HG02588 (cell line): ENCODE data around the gene ODR4.
"Not testable (repeated sequence)": the region's sequence is repeated elsewhere in the genome, so short reads cannot be mapped to it uniquely, and the experiment has no call there.

Experiments used
- ATAC-seq: cut with Tn5 transposase; IDR thresholded peaks from one replicate; pipeline ENCODE4 v1.9.1; 2021; ENCODE audit warnings: mild to moderate bottlenecking, moderate library complexity; ENCODE audit not compliant: unreplicated experiment

Gene ODR4

DNA sequence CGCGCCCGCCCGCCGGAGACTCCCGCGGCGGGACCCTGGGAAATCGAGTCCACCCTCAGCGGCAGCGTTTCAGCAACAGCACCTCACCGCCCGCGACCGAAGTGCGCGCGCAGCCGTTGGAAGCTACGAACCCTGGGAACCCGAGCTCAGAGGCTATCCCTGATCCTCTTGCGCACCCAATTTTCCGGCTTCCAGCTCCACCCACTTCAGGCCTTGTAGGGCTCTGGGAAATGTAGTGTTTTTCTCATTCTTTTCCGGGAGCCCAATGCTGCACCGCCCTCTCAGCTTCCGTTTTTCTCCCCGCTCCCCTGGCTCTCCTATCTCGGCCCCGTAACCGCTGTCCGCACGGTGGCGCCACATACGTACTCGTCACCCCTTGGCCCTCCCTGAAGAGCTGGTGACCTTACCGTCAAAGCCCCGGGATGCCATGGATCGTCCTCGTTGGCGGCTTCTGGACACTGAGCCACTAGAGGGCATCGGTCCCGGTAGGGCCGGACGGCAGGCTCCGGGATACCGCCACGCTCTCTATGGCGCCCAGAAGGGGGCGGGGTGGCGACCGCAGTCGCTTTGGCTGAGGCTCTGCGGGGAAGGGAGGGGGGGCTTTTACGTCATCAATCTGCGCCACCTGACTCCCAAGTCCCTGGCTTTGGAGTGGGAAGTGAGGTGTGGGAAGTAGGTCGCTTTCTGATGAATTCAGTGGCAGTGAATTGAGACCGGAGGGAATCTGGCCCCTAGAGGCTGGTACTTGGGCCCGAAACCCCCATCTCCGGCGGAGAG lies at the start of gene ODR4, which contains the start of gene TPR:
Gene ODR4, plus strand, starts transcription at position 687 of the 777 bp plus-strand sequence. CDS start 3,948 bp downstream, outside the sequence.
Gene TPR, minus strand, starts transcription at position 102 of the 777 bp plus-strand sequence. CDS start 225 bp downstream, outside the sequence.
- peak; percentile 83 for ATAC-seq

DNA sequence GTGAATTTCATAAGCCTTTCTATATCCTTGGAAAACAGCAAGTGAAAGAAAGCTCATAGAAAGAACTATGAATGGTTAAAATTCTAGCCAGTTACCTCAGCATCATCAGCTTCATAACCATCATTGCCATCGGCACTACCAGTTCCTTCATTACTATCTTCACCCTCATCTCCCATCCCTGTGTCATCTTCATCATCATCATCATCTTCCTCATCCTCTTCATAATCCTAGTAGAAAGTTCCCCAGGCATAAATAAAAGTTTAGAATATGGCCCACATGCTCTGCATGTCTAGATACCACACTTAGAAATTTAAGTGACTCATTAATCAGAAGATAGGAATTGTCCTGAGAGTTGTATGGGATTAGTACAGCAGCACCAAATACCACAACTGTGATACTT lies 49.6 kb upstream of the ODR4 start:
- no peak for ATAC-seq

DNA sequence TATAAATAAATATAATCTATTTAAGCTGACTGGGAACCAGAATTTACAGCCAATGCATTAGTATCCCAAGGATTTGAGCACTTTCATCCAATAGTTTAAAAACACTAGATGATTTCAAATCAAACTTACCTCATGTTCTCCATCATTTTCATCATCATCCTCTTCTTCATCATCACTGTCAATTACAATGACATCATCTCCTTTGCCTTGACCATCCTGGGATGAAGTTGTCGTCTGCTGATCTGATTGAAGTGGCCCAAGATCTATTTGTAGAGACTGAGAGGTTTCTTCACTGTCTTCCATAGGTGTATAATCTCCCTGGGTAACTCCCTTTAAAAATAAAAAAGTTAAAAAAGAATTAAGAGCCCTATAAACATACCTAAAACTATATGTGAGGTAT lies 48.3 kb upstream of the ODR4 start:
- ATAC-seq, result no peak

DNA sequence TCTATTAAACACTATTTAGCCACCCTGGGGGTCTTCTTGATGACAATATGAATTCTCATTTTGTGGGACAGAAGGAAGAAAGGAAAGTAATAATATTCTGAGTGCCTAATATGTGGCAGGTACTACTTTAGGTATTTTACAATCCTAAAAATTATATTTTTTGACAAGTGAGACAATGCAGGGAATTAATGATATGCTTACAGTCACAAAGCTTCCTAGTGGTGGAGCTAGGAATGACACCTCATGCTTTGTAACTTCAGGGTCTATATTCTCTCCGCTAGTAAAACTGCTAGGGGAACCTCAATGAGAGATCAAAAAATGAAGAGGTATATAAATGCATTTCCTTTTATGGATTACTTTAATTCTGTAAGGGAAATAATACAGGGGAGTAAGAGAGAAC lies 44.9 kb upstream of the ODR4 start:
- ATAC-seq, result no peak

DNA sequence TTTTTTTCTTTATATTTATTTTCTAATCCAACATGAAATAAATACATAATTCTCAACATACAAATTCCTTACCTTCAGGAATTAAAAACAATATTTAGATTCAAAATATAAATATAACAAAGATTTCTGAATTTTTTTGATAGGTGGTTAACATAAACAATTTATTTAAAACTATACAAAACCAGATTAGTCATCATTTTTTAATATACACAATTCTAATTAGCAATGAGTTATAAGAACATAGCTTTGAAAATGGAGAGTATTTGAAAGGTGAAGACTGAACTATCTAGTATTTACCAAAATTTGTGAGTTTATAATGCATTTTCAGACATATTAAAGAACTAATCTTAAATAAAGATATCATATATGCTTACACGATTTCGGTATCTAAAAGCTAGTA lies 38.1 kb upstream of the ODR4 start:
- no peak for ATAC-seq

DNA sequence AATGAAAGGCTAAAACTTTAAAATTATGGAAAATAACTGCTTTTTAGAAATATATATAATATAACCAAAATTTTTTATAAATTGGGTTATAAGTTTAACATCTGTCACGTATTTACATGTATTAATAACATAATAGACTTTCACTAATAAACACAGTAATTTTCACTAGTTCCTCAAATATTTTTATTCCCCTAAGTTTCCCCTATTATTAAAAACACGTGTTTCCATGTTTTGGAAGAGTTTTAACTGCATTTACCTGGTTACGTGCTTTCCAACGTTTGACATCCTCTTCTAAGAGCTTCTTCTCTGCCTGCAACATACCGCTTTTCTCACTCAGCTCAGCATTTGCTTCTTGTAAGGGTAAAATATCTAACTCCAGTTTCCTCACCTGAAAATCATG lies 34.9 kb upstream of the ODR4 start:
- no peak for ATAC-seq

DNA sequence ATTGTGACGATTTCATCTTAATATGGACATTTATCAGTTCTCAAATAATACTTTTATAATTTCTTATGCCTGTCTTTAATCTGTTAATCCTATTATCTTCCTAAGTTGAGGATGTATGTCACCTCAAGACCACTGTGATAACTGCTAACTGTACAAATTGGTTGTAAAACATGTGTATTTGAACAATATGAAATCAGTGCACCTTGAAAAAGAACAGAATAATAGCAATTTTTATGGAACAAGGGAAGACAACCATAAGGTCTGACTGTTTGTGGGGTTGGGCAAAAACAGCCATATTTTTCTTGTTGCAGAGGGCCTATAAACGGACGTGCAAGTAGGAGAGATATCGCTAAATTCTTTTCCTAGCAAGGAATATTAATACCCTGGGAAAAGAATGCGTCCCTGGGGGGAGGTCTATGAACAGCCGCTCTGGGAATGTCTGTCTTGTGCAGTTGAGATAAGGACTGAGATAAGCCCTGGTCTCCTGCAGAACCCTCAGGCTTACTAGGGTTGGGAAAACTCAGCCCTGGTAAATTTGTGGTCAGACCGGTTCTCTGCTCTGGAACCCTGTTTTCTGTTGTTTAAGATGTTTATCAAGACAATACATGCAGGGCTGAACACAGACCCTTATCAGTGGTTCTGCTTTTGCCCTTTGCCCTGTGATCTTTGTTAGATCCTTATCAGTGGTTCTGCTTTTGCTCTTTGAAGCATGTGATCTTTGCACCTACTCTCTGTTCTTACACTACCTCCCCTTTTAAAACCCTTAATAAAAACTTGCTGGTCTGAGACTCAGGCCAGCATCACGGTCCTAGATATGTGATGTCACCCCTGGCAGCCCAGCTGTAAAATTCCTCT lies 27.6 kb upstream of the ODR4 start:
- not testable (repeated sequence) for ATAC-seq

DNA sequence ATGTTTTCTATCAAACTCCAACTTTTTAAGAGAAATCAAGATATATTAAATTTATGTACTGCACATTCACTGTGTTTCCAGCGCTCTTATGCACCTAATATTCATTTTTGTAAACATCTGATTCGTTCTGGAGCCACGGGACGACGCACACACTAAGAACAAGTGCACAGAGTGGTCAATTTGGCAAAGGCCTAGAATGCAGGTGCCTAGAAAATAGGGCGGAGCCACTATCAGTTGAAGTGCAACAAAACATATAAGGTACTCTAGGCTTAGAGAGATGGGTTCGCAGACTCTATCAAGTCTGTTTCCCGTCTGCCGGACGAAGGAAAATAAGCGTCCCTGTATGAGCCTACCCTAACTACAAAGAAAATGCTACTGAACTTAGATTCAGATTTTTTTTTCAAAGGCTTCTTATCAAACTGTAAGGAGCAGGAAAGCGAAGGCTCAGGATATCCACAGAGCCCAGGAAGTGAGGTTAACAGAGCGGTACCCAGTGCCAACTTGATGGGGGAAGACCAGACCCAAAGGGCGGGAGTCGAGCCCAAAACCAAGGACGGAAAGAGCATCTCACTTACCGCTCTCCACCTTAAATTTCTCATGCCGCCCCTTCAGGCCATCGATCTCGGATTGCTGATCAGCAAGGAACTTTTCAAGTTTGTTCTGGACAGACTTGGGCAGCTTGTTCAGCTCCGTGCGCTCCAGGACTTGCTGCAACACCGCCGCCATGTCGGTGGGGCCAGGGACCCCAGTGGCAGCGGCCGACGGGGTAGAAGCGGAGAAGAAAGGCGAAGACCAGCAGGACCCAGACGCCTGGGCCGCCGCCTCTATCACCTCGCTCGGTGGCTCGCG lies 1.1 kb upstream of the ODR4 start:
- ATAC-seq, result peak; percentile 14

DNA sequence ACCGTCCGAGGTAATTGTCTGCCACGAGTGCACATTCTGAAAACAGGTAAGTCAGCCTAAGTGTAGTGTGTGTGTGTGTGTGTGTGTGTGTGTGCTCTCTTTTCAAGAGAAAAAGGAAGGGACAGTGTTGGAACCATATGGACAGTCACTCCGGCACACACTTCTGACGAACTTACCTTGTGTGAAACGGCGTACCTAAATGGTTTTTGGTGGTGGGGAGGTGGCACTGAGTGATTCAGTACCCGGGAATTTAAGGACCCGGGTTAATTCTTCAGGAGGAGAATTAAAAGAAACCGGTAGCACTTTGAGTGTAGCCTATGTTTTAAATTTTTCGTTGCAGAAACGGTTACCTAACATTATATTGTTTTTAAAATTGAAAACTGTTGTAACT lies 286 bp downstream of the ODR4 start:
- no peak for ATAC-seq

DNA sequence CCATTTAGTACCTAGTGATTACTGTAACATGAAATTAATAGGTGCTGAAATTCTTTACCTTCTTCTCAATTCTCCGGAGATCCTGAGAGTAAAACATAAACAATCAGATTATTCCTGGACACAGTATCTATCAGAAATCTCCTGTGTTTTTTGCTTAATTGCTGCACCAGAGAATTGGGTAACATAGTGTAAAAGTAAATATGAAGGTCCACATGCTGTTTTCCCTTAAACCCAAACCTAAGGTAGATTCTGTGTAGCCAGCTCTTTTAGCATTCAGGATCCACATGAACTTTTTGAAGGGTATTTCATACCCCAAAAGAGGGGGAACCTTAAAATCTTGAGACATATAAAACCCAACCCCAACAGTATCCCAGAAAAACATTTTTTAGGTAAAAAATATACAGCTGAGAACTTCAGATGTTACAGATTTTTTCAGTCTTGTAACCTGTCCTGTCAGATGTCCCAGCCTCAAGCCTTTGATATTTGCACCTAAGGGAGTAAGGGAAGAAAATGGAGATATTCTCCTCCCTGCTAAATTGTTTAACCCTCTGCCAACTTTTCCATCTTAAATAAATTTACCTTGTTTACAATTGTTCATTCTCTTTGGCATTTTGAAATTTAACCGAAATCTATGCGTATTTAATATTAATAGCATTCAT lies 11.2 kb downstream of the ODR4 start:
- ATAC-seq, result no peak

DNA sequence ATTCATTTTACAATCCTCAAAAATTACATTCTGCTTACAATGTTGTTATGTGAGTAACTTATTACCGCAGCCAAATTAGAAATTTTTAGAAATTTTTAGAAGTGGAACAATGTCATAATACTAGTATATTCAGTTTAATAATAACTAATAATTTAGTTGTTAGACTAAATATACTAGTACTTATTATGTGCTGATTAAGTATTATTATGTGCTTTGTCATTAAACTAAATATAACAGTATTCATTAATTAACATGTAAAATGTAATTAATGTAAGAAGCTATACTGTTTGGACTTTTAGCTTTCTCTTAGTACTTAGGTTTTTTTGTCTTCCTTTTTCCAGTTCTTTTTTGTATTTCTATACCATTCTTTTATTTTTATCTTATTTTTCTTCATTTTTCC lies 15.3 kb downstream of the ODR4 start:
- ATAC-seq, result no peak

DNA sequence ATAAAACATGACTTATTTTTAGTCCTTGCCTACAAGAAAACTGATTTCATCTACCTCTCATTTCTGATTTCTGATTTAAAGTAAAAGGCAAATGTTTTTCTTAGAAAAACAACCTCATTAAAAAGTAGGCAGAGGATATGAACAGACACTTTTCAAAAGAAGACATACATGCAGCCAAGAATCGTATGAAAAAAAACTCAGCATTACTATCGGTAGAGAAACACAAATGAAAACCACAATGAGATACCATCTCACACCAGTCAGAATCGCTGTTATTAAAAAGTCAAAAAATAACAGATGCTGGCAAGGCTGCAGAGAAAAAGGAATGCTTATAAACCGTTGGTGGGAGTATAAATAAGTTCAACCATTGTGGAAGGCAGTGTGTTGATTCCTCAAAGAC lies 16.2 kb downstream of the ODR4 start:
- ATAC-seq, result no peak

DNA sequence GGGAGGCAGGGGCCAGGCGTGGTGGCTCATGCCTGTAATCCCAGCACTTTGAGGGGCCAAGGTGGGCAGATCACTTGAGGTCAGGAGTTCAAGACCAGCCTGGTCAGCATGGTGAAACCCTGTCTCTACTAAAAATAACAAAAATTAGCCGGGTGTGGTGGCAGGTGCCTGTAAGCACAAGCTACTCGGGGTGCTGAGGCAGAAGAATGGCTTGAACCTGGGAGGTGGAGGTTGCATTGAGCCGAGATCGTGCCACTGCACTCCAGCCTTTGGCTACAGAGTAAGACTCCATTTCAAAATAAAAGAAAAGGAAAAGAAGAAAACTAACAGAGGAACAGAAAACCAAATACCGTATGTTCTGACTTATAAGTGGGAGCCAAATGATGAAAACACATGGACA lies 17.1 kb downstream of the ODR4 start:
- not testable (repeated sequence) for ATAC-seq

DNA sequence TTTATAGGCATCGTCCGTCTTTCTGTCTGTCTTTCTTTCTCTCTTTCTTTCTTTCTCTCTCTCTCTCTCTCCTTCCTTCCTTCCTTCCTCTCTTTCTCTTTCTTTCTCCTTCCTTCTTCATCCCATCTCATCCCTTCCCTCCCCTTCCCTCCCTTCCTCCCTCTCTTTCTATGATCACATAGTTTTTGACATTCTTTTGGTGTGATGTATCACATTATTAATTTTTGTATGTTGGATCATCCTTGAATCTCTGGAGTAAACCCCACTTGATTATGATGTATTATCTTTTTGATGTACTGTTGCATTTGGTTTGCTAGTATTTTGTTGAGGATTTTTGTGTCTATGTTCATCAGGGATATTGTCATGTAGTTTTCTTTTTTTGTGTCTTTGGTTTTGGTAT lies 25.8 kb downstream of the ODR4 start:
- ATAC-seq, result not testable (repeated sequence)

DNA sequence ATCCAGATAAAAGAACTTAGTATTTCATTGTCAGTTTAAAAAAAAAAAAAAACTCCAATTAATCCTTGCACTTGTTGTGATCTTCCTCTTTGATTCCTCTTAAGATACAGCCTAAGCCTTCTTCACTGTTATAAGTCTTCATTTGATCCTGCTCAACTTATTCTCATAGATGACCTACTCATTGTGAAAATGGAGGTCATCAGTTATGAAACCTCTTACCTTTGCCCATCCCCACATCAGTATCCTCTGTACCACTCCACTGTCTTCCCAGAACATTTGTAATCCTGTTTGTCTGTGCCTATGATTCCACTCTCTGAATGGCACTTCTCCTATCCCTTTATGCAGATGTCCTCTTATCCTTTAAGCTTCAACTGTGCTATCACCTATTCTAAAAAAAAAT lies 28.0 kb downstream of the ODR4 start:
- no peak for ATAC-seq

DNA sequence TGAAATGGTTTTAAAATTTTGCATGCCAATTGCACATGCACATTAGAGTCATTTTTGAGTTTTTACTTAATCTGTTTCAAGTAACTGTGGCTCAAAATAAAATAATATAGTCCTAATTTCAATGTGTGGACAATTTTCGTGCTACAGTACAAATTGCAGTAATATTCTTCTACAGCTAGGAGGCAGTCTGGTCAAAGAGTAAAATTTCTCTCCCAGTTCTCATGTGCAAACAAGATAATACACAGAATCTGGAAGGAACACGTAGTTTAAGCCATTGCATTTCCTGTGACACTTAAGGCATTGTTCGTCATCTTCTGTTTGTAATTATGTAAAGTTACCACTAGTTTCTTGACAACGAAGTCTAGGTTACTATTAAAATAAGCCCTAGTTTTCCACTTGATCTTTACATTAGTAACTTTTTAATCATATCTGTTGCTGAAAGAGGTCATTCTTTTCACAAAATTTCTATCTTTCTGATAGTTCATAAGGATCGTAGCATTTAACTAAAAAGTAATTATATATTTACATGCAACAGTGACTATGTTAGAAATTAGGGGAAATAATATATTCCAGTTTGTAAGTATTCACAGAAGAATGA lies 28.9 kb downstream of the ODR4 start:
- ATAC-seq, result no peak

DNA sequence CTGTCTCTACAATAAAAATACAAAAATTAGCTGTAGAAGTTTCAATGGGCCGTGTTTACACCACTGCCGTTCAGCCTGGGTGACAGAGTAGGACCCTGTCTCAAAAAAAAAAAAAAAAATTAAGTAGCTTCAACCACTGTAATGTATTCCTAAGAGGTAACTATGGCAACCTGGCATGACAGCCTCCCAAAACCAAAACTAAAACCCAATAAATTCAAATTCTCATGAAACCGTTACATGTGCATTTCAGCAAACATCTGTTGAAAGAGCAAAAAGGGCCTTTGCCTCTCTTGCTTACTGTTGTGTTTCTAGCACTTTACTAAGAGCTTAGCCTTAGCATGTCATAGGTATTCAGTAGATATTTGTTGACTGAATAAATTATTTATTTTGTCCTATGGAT lies 33.5 kb downstream of the ODR4 start:
- no peak for ATAC-seq

DNA sequence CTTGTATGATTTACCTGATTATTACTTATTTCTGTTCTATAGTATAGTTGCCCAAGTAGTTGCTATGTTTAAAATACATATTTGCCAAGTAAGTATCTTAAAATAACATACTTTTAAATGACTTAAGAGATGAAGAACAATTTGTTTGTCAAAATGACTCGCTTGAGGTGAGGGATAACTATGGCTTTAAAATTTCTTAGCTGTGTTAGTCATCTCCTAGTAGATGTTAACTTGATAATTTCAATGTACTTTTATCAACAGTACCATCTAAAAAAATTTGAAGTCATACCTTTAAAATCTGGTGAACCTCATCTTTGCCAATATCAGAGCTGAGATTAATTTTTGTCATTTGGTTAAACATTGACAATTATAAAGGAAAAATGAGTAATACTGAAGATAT lies 37.7 kb downstream of the ODR4 start:
- no peak for ATAC-seq

DNA sequence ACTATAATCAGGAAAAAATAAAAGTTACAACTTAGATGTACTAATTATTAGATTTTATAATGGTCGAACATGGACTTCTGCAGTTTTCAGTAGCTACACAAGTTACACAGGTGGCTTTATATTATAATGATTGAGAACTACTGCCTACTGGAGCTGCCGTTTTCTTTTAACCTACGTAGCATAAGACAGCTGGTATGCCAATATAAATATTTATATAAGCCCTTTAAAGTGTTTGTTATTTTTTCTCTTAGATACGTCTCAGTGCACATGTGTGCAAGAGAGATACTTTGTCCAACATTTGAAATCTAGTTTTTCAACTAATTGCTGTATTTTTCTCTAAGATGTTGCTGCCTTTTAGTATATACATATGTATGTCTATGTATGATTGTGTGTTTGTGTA lies 42.9 kb downstream of the ODR4 start:
- ATAC-seq, result no peak

DNA sequence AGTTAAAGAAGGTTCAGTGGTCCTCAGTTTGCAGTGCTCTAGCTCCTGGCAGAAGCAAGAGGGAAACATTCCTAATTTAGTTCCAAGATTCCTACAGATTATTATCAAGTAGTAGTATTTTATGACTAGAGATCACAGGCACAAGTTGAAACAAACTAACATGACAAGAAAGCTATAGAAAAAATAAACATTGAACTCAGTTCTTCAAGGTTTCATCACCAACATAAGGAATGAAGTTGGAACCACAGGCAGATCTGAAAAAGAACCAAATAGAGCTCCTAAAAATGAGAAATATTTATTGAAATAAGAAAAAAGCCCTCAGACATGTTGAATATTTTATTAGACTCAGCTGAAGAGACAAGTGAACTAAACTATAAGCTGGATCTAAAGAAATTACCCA lies 44.7 kb downstream of the ODR4 start:
- no peak for ATAC-seq
